Measurements from ENCODE around the gene OPCML.

The OPCML gene

GRCh38 chr11:132817387-132817786 is 714.9 kb downstream of the OPCML start:
- no peak overlapping the region for H3K27ac ChIP-seq
- TF ChIP-seq ZFX (IDR thresholded peaks at IDR 0.05; ENCODE audit: borderline replicate concordance) (no peak), CTCF (IDR thresholded peaks at IDR 0.05) (no peak)

- TF ChIP-seq CTCF (IDR thresholded peaks at IDR 0.05) = no peak
- TF ChIP-seq ZFX (IDR thresholded peaks at IDR 0.05; ENCODE audit: borderline replicate concordance) = no peak
- no peak overlapping the region for H3K27ac ChIP-seq
Measured at GRCh38 chr11:132814410-132814809, 717.9 kb downstream of the OPCML start.

- TF ChIP-seq ZFX (IDR thresholded peaks at IDR 0.05; ENCODE audit: borderline replicate concordance) = no peak
- no peak for TF ChIP-seq CTCF (IDR thresholded peaks at IDR 0.05)
- no peak overlapping the region for H3K27ac ChIP-seq
Measured at GRCh38 chr11:132811649-132812048, 720.7 kb downstream of the OPCML start.

- TF ChIP-seq CTCF (IDR thresholded peaks at IDR 0.05) (no peak), ZFX (IDR thresholded peaks at IDR 0.05; ENCODE audit: borderline replicate concordance) (no peak)
- H3K27ac ChIP-seq = no peak overlapping the region
Measured at GRCh38 chr11:132809070-132809469, 723.2 kb downstream of the OPCML start.

- TF ChIP-seq CTCF (IDR thresholded peaks at IDR 0.05) = no peak
- TF ChIP-seq ZFX (IDR thresholded peaks at IDR 0.05; ENCODE audit: borderline replicate concordance) = no peak
- H3K27ac ChIP-seq = no peak overlapping the region
Measured at GRCh38 chr11:132804258-132804657, 728.0 kb downstream of the OPCML start.

GRCh38 chr11:132803436-132803835 is 728.9 kb downstream of the OPCML start:
- TF ChIP-seq CTCF (IDR thresholded peaks at IDR 0.05) = no peak
- TF ChIP-seq ZFX (IDR thresholded peaks at IDR 0.05; ENCODE audit: borderline replicate concordance) = no peak
- H3K27ac ChIP-seq = no peak overlapping the region

- TF ChIP-seq ZFX (IDR thresholded peaks at IDR 0.05; ENCODE audit: borderline replicate concordance) (no peak), CTCF (IDR thresholded peaks at IDR 0.05) (no peak)
- no peak overlapping the region for H3K27ac ChIP-seq
Measured at GRCh38 chr11:132802947-132803346, 729.4 kb downstream of the OPCML start.
